ENCODE results near the gene IFNA8. TPM values are rescaled to one million over a fixed set of nuclear protein-coding genes. Genes with fewer than 3 reads are reported as not detected.

Gene IFNA8
- total RNA-seq, 4 donors from 2014 or later, result not detected

DNA sequence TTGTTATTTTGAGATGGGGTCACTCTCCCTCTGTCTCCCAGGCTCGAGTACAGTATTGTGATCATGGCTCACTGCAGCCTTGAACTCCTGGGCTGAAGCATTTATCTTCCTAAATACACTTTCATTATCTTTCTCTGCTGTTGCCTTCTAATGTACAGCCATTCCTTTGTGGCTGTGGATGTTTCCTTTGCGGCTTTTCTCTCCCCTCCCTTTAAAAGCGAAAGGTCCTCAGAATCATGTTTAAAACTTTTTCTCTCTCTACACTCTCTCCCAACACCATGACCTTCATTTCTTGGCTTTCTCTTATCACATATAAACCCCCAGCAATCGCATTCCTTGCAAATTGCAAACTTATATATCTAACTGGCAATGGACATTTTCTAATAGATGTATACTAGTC, 25.3 kb upstream of the IFNA8 start:
- Histone ChIP-seq H3K27me3 (peaks cover 0 to 30% of the 10 kb centered on the region in 2 donors), H3K9me3 (no peaks in the 10 kb centered on the region), H3K4me3 (no peak overlapping the region), H3K36me3 (no peaks in the 10 kb centered on the region), H3K4me1 (peaks cover 0 to 9% (median 4%) of the 10 kb centered on the region in 4 donors), H3K27ac (no peak overlapping the region)
- TF ChIP-seq POLR2A (IDR thresholded peaks at IDR 0.05), result no peak
- TF ChIP-seq, protein P1, sequence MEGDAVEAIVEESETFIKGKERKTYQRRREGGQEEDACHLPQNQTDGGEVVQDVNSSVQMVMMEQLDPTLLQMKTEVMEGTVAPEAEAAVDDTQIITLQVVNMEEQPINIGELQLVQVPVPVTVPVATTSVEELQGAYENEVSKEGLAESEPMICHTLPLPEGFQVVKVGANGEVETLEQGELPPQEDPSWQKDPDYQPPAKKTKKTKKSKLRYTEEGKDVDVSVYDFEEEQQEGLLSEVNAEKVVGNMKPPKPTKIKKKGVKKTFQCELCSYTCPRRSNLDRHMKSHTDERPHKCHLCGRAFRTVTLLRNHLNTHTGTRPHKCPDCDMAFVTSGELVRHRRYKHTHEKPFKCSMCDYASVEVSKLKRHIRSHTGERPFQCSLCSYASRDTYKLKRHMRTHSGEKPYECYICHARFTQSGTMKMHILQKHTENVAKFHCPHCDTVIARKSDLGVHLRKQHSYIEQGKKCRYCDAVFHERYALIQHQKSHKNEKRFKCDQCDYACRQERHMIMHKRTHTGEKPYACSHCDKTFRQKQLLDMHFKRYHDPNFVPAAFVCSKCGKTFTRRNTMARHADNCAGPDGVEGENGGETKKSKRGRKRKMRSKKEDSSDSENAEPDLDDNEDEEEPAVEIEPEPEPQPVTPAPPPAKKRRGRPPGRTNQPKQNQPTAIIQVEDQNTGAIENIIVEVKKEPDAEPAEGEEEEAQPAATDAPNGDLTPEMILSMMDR (IDR thresholded peaks at IDR 0.05), result no peak
- no peak for TF ChIP-seq EP300 (IDR thresholded peaks at IDR 0.05)
- no peak for DNase-seq (ENCODE audit: low spot score in 2 of 2)
- 72 to 73% methylated on average over 4 of the region's 4 CpGs for WGBS, 2 donors

DNA sequence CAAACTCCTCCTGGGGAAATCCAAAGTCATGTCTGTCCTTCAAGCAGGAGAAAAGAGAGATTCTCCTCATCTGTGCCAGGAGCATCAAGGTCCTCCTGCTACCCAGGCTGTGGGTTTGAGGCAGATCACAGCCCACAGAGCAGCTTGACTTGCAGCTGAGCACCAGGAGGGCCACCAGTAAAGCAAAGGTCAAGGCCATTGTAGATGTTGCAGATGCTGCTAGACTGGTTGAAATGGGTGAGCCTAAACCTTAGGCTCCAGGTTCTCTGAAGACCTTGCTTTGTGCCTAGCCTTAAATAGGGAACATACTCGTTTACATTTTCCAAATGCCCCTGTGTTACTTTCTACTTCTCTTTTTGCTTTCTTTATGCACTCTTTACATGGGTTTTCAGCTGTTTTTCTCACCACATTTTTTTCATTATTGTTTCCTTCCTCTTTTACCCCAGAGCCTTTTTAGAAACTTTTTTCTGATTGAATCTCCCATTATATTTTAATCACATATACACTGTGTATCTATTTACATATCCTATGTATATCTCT, 23.7 kb upstream of the IFNA8 start, which contains the start of gene IFNA2:
Gene IFNA2 (minus strand): TSS at position 268 of the 540 bp plus-strand sequence. CDS start 69 bp downstream, at position 199.
- Histone ChIP-seq H3K9me3 (no peaks in the 10 kb centered on the region), H3K4me1 (peaks cover 0 to 9% (median 4%) of the 10 kb centered on the region in 4 donors), H3K27ac (no peak within 1 kb of the TSS), H3K4me3 (no peak within 1 kb of the TSS), H3K36me3 (no peaks in the 10 kb centered on the region), H3K27me3 (peaks cover 0 to 31% of the 10 kb centered on the region in 2 donors)
- TF ChIP-seq, protein P1 (IDR thresholded peaks at IDR 0.05), result no peak
- TF ChIP-seq POLR2A (IDR thresholded peaks at IDR 0.05), result no peak
- TF ChIP-seq EP300 (IDR thresholded peaks at IDR 0.05), result no peak
- DNase-seq (ENCODE audit: low spot score in 2 of 2), result no peak
- 57 to 65% methylated on average over 1 of the region's 1 CpG for WGBS, 2 donors

DNA sequence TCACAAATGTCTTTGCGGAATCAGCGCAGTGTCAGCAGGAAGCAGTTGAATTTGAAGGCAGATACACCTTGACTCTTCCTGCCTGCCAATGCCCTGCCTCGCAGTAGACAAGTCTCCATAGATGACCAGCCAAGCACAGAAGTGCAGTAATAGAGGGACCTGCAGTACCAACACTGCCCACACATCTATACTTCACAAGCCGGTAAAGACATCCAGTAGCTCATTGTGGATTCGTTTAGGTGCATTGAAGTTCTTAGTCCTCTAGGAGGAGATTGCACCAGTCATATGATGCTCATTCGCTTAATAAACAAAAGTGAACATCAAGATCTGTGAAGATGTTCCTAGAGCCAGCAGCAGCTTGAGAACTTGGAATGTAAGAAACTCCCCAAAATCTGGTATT, 16.6 kb upstream of the IFNA8 start:
- TF ChIP-seq POLR2A (IDR thresholded peaks at IDR 0.05), result no peak
- TF ChIP-seq, protein P1 (IDR thresholded peaks at IDR 0.05), result peak in 1 of 5 experiments; percentile 8
- Histone ChIP-seq H3K4me3 (no peak overlapping the region), H3K9me3 (no peaks in the 10 kb centered on the region), H3K4me1 (peaks cover 0 to 9% (median 4%) of the 10 kb centered on the region in 4 donors), H3K36me3 (no peaks in the 10 kb centered on the region), H3K27ac (no peak overlapping the region), H3K27me3 (peaks cover 0 to 67% of the 10 kb centered on the region in 2 donors)
- WGBS, 2 donors, result 77 to 86% methylated on average over 6 of the region's 6 CpGs
- DNase-seq (ENCODE audit: low spot score in 2 of 2), result no peak

DNA sequence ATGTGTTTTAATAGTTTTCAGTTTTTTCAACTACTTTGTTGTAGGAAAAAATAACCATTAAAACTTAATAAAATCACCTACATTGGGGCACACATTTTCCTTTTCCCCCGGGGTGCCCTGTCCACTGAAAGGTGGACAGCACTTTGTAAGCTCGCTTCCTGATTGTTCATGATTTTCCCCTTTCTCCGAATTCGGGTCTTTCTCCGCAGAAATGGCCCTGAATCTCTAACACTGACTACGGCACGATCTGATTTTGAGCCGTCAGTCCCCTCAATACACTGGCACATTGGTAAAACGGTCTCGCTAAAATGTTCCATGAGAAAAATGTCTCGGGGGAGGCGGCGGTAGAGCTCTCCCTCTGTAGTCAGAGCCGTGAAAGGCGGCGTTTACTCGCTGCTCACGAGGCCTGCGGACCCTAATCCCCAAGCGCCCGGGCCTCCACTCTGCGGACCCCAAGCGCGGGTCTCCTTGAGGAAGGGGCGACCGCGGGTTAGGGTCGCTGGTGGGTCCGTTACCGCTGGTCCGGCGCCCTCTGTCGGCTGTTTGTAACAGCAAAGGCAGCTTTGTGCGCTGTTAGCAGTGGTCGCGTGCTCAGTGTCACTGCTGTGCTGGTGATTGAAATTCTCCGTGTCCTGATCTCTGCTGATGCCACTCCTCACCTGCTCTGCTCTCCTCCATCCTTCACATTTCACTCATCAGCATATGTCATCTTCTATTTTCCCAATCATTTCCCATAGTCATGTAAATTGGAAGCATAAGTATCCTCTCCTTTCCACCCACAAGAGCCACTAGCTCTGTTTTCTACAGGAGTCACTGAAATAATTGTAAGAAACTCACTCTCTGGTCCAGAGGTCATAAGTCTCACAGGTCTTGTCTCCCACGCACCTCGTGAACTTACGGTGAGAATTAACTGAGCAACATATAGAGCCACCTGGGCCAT, 12.9 kb upstream of the IFNA8 start:
- TF ChIP-seq EP300 (IDR thresholded peaks at IDR 0.05), result no peak
- TF ChIP-seq, protein P1 (IDR thresholded peaks at IDR 0.05), result peak; percentile 64 to 83 (median 72)
- peaks cover 0 to 9% (median 4%) of the 10 kb centered on the region in 4 donors for H3K4me1 ChIP-seq
- no peaks in the 10 kb centered on the region for H3K9me3 ChIP-seq
- 6 to 7% methylated on average over 40 of the region's 40 CpGs for WGBS, 2 donors
- peaks cover 0 to 77% of the 10 kb centered on the region in 2 donors for H3K27me3 ChIP-seq
- H3K4me3 ChIP-seq, result peak overlapping the region; percentile 32 to 55 (median 50)
- no peaks in the 10 kb centered on the region for H3K36me3 ChIP-seq
- peak in 1 of 2 donors; percentile 51 for DNase-seq (ENCODE audit: low spot score in 2 of 2)
- no peak overlapping the region for H3K27ac ChIP-seq

All from tibial nerve (tissue), 4 donors.